Hematopoietic multipotent progenitor cell treated with erythropoietin and hydrocortisone succinate and interleukin-3 and kit ligand, for 15 days (in vitro differentiated cells): ENCODE data around the gene CCDC12.
"Not testable (repeated sequence)": the region's sequence is repeated elsewhere in the genome, so short reads cannot be mapped to it uniquely, and the experiment has no call there.

ENCODE experiments used
- DNase-seq: peaks from one replicate; pipeline ENCODE4 v3.0.0-alpha.2; 2015; ENCODE audit warnings: low spot score

CCDC12 gene

GRCh38 chr3:46978985-46979944, 2.7 kb upstream of the CCDC12 start, which contains the start of gene NBEAL2:
Gene NBEAL2, plus strand, starts transcription at chr3:46979666. Its CDS starts 196 bp downstream, at chr3:46979862.
- DNase-seq: peak; percentile 97

GRCh38 chr3:46978381-46978780, 1.8 kb upstream of the CCDC12 start:
- no peak for DNase-seq

GRCh38 chr3:46977811-46978195, 1.3 kb upstream of the CCDC12 start:
- no peak for DNase-seq

- no peak for DNase-seq
These were observed 1.9 kb downstream of the CCDC12 start for GRCh38 chr3:46974421-46975171.

GRCh38 chr3:46972396-46972795, 4.1 kb downstream of the CCDC12 start:
- DNase-seq: no peak

- peak; percentile 23 for DNase-seq
These were observed 4.8 kb downstream of the CCDC12 start for GRCh38 chr3:46971742-46972141.

GRCh38 chr3:46971151-46971550, 5.4 kb downstream of the CCDC12 start:
- no peak for DNase-seq

GRCh38 chr3:46970391-46971091, 6.0 kb downstream of the CCDC12 start:
- no peak for DNase-seq

- no peak for DNase-seq
These were observed 7.6 kb downstream of the CCDC12 start for GRCh38 chr3:46968783-46969428.

GRCh38 chr3:46966811-46967210, 9.7 kb downstream of the CCDC12 start:
- DNase-seq: no peak

- DNase-seq: no peak
These were observed 11.4 kb downstream of the CCDC12 start for GRCh38 chr3:46965151-46965550.

GRCh38 chr3:46964038-46964590, 12.4 kb downstream of the CCDC12 start:
- DNase-seq: not testable (repeated sequence)

GRCh38 chr3:46962990-46963389, 13.6 kb downstream of the CCDC12 start:
- DNase-seq: no peak

GRCh38 chr3:46962427-46962826, 14.1 kb downstream of the CCDC12 start:
- DNase-seq: no peak

- DNase-seq: no peak
These were observed 15.7 kb downstream of the CCDC12 start for GRCh38 chr3:46960835-46961234.

- DNase-seq: no peak
These were observed 16.4 kb downstream of the CCDC12 start for GRCh38 chr3:46960081-46960701.

- DNase-seq: no peak
These were observed 17.4 kb downstream of the CCDC12 start for GRCh38 chr3:46959161-46959511.

GRCh38 chr3:46958467-46959160, 17.9 kb downstream of the CCDC12 start:
- no peak for DNase-seq

- DNase-seq: no peak
These were observed 19.3 kb downstream of the CCDC12 start for GRCh38 chr3:46957092-46957820.

- no peak for DNase-seq
These were observed 20.7 kb downstream of the CCDC12 start for GRCh38 chr3:46955801-46956259.
